Right atrium auricular region (tissue), 2 donors: Measurements from ENCODE around the gene C4orf51. TPM values are rescaled to one million over a fixed set of nuclear protein-coding genes. Genes with fewer than 3 reads are reported as not detected.

Source experiments
- DNase-seq: peaks from one replicate; pipeline ENCODE4 v3.0.0-alpha.2; 2019; ENCODE audit warnings: low spot score
- H3K27ac ChIP-seq, 2 donors: fragments of 200-600 bp; sonication (generic); 1 replicate in 1 of 2; 2 replicates in 1 of 2; pipeline ENCODE4 v1.5.1; 2016 to 2019
- H3K27me3 ChIP-seq, 2 donors: fragments of 200-600 bp; sonication (generic); one replicate each; pipeline versions ENCODE4 v1.5.1 to v1.6.0; 2017 to 2019
- H3K36me3 ChIP-seq: fragments of 200-600 bp; sonication (generic); one replicate; pipeline ENCODE4 v1.5.1; 2016
- H3K4me1 ChIP-seq, 2 donors: fragments of 200-600 bp; sonication (generic); one replicate each; pipeline versions ENCODE4 v1.5.1 to v1.6.0; 2017 to 2019
- H3K4me3 ChIP-seq, 2 donors: fragments of 200-600 bp; sonication (generic); 1 replicate in 1 of 2; 2 replicates in 1 of 2; pipeline ENCODE4 v1.5.1; 2017 to 2019; ENCODE audit warnings: mild to moderate bottlenecking in 1 of 2, moderate library complexity in 1 of 2
- H3K9me3 ChIP-seq, 2 donors: fragments of 200-600 bp; sonication (generic); one replicate each; pipeline ENCODE4 v1.5.1; 2019
- CTCF ChIP-seq, 2 donors: fragments of 200-600 bp; sonication (generic); IDR thresholded peaks; one replicate each; pipeline ENCODE4 v1.5.1; 2019; ENCODE audit warnings: antibody characterized with exemption in 2 of 2
- total RNA-seq, 2 donors: library from RNA; depleted of rRNA; stranded (reverse); fragments of >200 nt; gene quantifications; one replicate each; pipeline ENCODE4 v1.1.0, GENCODE V29; 2016

The C4orf51 gene
- total RNA-seq, 2 donors from 2014 or later, result not detected

GRCh38 chr4:145760176-145760575 lies 80.2 kb downstream of the C4orf51 start:
- H3K27ac ChIP-seq, result no peak overlapping the region
- no peak for TF ChIP-seq CTCF (IDR thresholded peaks at IDR 0.05)
- peaks cover 24% of the 10 kb centered on the region for H3K36me3 ChIP-seq
- no peaks in the 10 kb centered on the region for H3K4me1 ChIP-seq
- H3K27me3 ChIP-seq, result no peaks in the 10 kb centered on the region
- no peaks in the 10 kb centered on the region for H3K9me3 ChIP-seq
- H3K4me3 ChIP-seq, result no peak overlapping the region
- DNase-seq, result no peak

- Histone ChIP-seq H3K27ac (peak overlapping the region in 1 of 2 donors; percentile 60), H3K4me3 (no peak overlapping the region), H3K27me3 (no peaks in the 10 kb centered on the region), H3K36me3 (peaks cover 27% of the 10 kb centered on the region), H3K4me1 (no peaks in the 10 kb centered on the region), H3K9me3 (no peaks in the 10 kb centered on the region)
- TF ChIP-seq CTCF (IDR thresholded peaks at IDR 0.05), result no peak
- DNase-seq, result no peak
Observed at GRCh38 chr4:145760961-145761929, 81.3 kb downstream of the C4orf51 start.

GRCh38 chr4:145762719-145763118 lies 82.8 kb downstream of the C4orf51 start:
- no peak overlapping the region for H3K4me3 ChIP-seq
- H3K9me3 ChIP-seq, result peaks cover 0 to 5% of the 10 kb centered on the region in 2 donors
- DNase-seq, result no peak
- no peaks in the 10 kb centered on the region for H3K27me3 ChIP-seq
- H3K36me3 ChIP-seq, result peaks cover 31% of the 10 kb centered on the region
- no peaks in the 10 kb centered on the region for H3K4me1 ChIP-seq
- H3K27ac ChIP-seq, result no peak overlapping the region
- TF ChIP-seq CTCF (IDR thresholded peaks at IDR 0.05), result no peak

- peaks cover 31% of the 10 kb centered on the region for H3K36me3 ChIP-seq
- TF ChIP-seq CTCF (IDR thresholded peaks at IDR 0.05), result no peak
- no peak for DNase-seq
Observed at GRCh38 chr4:145763399-145763798, 83.5 kb downstream of the C4orf51 start.

GRCh38 chr4:145766273-145766672 lies 86.3 kb downstream of the C4orf51 start:
- no peak for TF ChIP-seq CTCF (IDR thresholded peaks at IDR 0.05)
- peaks cover 20% of the 10 kb centered on the region for H3K36me3 ChIP-seq
- no peaks in the 10 kb centered on the region for H3K27me3 ChIP-seq
- peaks cover 0 to 7% of the 10 kb centered on the region in 2 donors for H3K9me3 ChIP-seq
- no peak for DNase-seq
- no peaks in the 10 kb centered on the region for H3K4me1 ChIP-seq
- H3K27ac ChIP-seq, result no peak overlapping the region
- H3K4me3 ChIP-seq, result no peak overlapping the region

More at GRCh38 chr4:145763399-145763798, 83.5 kb downstream of the C4orf51 start:
- Histone ChIP-seq H3K4me3 (no peak overlapping the region), H3K27ac (no peak overlapping the region), H3K27me3 (no peaks in the 10 kb centered on the region), H3K4me1 (no peaks in the 10 kb centered on the region), H3K9me3 (peaks cover 0 to 7% of the 10 kb centered on the region in 2 donors)
